ENCODE measurements around the gene CABP4.
"Not testable (repeated sequence)": the region's sequence is repeated elsewhere in the genome, so short reads cannot be mapped to it uniquely, and the experiment has no call there.

The CABP4 gene

DNA sequence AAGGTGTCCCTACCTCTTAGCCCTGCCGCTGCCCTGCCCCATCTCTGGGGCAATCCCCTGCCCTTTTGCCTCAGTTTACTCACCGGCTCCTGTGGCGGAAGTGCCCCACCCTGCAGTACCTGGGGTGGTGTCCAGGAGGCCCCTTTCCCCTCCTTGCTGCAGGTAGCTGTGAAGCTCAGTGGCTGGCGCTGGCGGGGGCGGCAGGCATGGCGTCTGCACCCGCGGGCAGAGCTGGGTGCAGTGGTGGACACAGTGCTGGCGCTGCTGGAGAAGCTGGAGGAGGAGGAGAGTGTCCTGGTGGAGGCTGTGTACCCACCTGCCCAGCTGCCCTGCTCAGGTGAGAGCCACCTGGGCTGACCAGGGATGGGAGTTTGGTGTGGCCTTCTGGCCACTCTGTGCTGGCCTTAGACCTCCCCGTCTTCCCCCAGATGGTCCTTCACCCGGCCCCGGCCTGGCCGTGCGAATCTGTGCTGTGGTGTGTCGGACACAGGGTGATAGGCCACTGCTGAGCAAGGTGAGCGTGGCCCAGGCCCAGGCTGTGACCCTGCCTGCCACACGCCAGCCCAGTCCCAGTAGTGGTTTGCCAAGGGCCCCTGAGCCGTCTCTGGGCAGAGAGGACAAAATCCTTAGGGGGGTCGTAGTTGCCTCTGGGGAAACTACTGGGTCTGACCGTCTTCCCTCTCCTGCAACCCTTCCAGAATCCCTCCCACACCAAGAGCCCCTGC is 35.7 kb upstream of the CABP4 start:
- FAIRE-seq: no peak

DNA sequence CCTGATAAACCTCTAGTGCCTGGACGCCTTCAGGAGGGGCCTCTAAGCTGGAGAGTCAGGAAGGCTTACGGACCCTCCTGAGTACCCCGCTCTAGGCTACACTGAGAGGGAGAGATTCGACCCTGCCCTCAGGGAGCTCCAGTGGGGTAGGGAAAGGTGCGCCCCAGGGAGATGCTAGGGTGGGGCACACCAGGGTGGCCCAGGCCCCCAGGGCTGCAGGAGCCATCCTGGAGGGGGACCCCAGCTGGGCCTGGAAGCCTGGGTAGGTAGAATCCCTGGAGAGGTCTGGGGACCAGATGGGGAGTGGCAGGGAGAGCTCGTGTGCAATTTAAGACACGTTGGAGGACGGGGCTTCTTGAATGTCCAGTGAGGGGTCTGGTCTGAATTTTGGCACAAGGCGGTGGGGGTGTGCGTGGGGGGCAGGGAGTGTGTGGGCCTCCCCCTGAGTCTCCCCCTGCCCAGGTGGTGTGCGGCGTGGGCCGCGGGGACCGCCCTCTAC is 35.0 kb upstream of the CABP4 start:
- no peak for FAIRE-seq

DNA sequence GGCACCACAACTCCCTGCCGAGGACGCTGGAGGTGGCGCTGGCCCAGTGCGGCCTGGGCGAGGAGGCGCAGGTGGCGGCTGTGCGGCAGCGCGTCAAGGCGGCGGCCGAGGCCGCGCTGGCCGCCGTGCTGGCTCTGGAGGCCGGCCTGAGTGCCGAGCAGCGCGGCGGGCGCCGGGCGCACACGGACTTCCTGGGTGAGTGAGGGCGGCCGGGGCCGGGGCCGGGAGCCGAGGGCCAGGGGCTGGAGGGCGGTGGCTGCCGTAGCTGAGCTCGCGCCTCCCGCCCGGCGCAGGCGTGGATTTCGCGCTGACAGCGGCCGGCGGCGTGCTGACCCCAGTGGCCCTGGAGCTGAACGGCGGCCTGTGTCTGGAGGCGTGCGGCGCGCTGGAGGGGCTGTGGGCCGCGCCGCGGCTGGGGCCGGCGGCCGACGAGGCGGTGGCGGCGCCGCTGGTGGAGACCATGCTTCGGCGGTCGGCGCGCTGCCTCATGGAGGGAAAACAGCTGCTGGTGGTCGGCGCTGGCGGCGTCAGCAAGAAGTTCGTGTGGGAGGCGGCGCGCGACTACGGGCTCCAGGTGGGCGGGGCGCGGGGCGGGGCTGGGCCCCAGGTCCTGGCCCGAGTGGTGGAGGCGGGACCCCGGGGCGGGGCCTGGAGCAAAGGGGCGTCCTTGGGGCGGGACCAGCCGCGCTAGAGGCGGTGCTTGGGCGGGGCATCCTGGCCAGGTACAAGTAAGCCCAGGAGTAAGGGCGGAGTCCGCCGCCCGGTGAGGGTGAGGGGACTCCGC is 34.3 kb upstream of the CABP4 start:
- FAIRE-seq: peak; percentile 28

DNA sequence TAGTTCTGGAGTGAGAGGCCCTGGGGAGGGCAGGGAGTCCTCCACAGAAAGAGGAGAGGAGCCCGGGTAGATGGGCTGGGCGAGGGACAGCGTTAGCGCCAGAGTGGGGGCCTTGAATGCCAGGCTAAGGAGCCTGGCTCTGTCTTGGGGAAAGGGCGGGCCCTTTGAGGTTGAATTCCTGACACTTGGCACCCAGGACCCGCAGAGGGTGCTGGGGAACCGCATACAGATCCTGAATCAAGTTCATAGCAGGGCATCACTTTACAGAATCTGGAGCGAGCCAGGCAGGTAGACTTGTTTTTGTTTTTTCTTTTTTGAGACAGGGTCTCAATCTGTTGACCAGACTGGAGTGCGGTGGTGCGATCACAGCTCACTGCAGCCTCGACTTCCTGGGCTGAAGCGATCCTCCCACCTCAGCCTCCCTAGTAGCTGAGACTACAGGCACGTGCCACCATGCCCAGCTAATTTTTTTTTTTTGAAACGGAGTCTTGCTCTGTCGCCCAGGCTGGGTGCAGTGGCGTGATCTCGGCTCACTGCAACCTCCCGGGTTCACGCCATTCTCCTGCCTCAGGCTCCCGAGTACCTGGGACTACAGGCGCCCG is 33.6 kb upstream of the CABP4 start:
- FAIRE-seq: no peak

DNA sequence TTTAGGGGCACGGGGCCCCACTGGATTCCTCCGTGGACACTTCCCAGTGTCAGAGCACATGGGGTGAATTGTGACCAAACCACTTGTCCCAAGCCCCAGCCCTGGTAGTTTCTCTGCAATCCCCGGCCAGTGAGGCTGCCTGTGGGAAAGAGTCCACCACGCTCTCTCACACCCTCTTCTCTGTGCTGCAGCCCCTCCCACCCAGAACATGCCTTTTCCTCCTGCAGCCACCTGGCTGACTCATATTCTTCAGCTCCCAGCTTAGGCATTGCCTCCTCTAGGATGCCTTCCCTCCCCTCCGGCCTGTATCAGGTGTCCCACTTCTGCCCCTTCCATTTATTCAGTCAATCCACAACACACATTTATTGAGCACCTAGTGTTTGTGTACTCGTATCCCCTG is 32.3 kb upstream of the CABP4 start:
- no peak for FAIRE-seq

DNA sequence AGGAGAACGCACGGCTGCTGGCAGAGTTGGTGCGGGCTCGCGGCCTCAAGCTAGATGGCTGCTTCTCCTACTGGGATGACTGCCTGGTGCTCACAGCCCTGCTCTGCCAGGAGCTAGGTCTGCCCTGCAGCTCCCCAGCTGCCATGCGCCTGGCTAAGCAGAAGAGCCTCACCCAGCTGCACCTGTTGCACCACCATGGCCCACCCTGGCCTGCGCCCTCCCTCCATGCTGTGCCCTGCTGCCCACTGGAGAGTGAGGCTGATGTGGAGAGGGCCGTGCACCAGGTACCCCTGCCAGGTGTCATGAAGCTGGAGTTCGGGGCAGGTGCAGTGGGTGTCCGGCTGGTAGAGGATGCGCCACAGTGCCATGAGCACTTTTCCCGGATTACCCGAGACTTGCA is 31.7 kb upstream of the CABP4 start:
- no peak for FAIRE-seq

DNA sequence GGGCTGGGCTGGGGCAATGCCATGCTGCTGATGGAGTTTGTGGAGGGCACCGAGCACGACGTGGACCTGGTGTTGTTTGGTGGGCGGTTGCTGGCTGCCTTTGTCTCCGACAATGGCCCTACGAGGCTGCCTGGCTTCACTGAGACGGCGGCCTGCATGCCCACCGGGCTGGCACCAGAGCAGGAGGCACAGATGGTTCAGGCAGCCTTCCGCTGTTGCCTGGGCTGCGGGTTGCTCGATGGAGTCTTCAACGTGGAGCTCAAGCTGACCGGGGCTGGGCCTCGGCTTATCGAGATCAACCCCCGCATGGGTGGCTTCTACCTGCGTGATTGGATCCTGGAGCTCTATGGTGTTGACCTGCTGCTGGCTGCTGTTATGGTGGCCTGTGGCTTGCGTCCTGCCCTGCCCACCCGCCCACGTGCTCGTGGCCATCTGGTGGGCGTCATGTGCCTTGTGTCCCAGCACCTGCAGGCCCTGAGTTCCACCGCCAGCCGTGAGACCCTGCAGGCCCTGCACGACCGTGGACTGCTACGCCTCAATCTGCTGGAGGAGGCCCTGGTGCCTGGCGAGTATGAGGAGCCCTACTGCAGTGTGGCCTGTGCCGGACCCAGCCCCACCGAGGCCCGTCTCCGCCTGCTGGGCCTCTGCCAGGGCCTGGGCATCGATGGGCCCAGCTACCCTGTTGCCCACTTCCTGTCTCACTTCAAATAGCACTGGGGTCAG is 31.1 kb upstream of the CABP4 start:
- FAIRE-seq: no peak

DNA sequence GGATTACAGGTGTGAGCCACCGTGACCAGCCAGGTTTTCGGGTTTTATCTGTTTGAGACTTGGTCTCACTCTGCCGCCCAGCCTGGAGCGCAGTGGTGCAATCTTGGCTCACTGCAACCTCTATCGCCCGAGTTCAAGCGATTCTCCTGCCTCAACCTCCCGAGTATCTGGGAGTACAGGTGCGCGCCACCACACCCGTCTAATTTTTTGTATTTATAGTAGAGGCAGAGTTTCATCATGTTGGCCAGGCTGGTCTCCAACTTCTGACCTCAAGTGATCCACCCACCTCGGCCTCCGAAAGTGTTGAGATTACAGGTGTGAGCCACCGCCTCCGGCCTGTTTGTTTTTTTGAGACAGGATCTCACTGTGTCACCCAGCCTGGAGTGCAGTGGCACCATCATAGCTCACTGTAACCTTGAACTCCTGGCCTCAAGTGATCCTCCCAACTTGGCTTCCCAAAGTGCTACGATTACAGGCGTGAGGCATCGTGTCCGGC is 27.7 kb upstream of the CABP4 start:
- not testable (repeated sequence) for FAIRE-seq

DNA sequence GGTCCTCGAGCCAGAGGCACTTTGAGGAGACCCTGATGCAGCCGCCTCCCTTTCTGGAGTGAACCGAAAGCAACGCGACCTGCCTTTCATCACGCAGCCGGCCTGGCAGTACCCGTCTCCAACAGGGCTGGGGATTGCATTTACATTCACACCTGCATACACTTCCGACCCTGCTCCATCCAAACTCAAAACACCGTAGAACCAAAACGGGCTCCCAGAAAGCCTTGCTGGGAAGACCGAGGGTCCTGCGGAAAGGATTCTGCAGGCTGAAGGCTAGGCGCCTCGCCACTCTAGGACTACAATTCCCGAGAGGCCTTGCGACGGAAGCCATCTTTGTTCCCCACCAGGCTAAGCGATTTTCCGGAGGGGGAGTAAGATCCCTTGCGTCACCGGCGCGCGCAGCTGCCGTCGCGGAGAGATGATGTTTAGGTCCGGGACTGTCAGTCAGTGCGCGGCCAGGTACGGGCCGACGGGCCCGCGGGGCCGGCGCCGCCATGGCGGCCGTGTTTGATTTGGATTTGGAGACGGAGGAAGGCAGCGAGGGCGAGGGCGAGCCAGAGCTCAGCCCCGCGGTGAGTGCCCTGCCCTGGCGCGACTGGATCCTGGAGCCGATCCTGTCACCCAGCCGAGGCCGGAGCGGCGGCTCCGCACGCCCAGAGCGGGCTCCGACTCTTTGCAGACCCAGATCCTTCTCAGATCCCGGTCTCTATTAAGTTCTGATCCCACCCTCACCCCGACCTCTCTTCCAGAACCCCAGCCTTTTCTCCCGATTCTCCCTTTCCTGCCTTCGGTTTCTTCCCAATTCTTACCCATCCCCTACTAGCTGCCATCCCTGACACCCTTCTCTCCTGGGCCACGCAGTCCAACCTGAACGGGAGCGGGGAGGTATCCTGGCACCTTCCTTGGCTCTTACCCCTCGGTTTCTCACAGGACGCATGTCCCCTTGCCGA is 26.8 kb upstream of the CABP4 start, which contains the start of gene RPS6KB2:
Gene RPS6KB2 (plus strand): TSS at position 443 of the 950 bp plus-strand sequence. CDS start 52 bp downstream, at position 495.
- FAIRE-seq: peak; percentile 95

DNA sequence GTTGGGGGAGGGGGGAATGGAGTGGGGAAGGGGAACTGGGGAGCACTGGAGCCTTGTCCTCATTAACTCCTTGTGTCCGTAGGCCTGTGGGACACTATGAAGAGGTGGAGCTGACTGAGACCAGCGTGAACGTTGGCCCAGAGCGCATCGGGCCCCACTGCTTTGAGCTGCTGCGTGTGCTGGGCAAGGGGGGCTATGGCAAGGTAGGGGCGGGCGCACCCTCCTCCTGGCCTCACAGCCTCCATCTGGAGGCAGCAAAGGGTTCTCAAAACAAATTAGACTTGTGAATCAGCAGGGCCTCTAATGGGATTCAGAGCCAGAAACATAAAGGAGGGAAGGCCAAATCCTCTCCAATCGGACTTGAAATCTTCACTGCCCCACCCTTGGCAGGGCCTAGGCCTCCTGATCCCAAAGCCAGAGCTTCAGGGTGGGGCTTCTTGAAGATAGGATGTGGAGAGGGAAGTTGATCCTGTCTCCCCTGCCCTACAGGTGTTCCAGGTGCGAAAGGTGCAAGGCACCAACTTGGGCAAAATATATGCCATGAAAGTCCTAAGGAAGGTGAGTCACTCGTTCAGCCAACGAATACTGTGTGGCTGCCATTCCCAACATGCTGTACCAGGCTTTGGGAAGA is 26.0 kb upstream of the CABP4 start:
- no peak for FAIRE-seq

DNA sequence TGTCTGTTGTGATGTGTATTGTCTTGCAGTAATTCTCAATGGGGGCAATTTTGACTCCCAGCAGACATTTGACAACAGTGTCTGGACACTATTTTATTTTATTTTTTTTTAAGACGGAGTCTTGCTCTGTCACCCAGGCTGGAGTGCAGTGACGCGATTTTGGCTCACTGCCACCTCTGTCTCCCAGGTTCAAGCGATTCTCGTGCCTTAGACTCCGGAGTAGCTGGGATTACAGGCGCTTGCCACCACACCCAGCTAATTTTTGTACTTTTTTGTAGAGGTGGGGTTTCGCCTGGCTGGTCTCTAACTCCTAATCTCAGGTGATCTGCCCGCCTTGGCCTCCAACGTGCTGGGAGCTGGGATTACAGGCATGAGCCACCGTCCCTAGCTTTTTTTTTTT is 25.4 kb upstream of the CABP4 start:
- FAIRE-seq: no peak

DNA sequence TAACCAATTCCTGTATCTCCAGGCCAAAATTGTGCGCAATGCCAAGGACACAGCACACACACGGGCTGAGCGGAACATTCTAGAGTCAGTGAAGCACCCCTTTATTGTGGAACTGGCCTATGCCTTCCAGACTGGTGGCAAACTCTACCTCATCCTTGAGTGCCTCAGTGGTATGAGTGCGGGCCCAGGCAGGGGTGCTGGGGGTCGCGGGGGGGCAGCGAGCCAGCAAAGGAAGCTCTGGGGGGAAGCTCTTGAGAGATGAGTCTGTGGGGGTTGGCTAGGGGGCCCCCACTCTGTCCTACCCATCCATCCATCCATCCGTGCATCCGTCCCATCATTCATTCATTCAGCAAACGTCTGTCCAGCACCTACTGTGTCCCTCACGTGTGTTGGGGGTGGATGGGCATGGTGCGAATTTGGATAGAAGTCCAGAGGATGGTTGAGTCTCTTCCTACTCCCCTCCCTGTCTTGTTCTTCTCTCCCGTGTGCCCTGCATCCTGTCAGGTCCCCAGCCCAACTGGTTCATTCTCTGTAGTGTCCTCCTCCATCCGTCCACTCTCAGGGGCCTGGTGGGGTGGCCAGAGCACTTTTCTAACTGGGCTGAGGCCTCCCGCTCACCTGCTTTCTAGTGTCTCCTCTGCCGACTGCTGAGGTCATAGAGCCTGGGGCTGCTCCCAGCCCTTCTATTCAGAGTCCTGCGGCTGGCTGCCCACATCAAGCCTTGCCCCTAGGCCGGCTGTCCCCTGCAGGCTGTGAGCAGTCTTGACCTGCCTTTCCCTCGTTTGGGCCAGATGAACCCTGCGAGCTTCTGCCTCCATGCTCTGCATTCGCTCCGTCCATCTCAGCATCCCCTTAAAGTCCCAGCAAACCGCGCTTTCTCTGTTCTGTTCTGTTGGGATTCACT is 23.6 kb upstream of the CABP4 start:
- no peak for FAIRE-seq

DNA sequence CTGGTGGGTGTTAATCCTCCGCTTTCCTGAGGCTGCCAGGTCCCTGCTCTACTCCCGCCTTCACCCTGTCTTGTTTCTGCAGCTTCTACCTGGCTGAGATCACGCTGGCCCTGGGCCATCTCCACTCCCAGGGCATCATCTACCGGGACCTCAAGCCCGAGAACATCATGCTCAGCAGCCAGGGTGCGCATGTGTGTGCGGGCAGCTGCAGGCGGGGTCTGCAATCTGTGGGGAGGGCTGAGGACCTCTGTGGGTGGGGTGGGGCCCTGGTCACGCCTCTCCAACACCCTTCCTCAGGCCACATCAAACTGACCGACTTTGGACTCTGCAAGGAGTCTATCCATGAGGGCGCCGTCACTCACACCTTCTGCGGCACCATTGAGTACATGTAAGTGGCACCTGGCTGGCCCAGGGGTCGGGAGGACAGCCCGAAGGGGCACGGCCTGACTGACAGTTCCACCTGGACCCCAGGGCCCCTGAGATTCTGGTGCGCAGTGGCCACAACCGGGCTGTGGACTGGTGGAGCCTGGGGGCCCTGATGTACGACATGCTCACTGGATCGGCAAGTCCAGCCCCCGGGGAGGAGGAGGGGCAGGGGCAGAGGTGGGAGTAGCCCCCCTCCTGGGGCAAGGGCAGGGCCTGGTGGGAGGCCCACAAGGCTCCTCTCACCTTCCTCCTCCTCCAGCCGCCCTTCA is 22.4 kb upstream of the CABP4 start:
- FAIRE-seq: no peak

DNA sequence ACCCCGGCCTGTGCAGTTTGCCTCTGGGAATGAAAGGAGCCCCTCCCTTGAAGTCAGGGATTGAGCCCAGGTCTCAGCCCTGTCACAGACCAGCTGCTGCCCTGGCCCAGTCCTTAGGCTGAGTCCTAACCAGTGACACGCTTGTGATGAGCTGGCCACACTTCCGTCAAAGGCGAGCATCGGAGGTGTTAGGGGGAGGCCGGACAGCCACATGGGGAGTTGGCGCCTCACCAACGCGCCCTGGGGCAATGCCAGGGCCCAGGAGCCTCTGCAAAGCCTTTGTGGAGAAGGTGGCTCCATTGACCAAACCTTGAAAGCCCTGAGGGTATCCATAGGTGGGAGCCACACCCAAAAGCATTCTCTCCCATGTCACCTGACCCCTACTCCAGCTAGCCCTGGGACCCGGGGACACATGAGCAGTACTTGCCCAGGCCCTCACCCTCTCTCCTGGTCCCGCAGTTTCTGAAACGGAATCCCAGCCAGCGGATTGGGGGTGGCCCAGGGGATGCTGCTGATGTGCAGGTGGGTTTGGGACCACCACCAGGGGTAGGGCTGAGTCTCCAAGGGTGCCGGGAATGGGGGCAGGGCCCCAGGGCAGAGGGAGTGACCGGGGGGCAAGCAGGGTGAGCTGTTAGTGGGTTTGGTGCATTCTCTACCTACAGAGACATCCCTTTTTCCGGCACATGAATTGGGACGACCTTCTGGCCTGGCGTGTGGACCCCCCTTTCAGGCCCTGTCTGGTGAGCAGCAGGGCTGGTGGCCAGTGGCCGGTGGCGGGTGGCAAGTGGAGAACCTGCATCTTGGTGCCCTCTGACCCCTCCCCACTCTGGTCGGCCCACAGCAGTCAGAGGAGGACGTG is 21.4 kb upstream of the CABP4 start:
- FAIRE-seq: no peak

DNA sequence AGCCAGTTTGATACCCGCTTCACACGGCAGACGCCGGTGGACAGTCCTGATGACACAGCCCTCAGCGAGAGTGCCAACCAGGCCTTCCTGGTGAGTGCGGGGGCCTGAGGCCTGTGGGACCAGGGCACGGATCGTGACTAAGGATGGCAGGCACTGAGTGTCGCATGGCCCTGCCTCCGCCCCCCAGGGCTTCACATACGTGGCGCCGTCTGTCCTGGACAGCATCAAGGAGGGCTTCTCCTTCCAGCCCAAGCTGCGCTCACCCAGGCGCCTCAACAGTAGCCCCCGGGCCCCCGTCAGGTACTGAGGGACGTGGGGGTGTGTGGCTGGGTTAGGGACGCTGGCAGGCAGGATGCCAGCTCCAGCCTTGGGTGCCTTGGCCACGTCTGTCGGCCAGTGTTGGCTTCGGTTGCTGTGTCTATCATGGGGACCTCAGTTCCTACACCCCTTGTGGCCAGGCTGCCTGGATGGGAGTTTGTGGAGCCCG is 20.7 kb upstream of the CABP4 start:
- no peak for FAIRE-seq

DNA sequence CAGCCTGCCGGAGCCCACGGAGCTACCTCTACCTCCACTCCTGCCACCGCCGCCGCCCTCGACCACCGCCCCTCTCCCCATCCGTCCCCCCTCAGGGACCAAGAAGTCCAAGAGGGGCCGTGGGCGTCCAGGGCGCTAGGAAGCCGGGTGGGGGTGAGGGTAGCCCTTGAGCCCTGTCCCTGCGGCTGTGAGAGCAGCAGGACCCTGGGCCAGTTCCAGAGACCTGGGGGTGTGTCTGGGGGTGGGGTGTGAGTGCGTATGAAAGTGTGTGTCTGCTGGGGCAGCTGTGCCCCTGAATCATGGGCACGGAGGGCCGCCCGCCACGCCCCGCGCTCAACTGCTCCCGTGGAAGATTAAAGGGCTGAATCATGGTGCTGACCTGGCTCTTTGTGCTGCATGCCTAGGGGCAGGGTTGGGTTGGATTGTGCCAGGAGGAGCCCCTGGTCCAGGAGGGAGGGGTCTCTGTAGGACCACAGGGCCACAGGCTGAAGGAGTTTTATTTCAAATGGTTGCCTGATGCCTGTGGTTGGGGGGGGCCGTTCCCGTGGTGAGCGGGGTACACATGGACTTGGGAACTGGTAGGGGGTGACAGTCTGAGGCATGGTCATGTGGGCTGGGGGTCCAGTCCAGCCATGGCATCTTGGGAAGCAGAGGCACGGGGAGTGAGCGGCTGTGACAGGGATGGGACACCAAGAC is 20.0 kb upstream of the CABP4 start:
- no peak for FAIRE-seq

DNA sequence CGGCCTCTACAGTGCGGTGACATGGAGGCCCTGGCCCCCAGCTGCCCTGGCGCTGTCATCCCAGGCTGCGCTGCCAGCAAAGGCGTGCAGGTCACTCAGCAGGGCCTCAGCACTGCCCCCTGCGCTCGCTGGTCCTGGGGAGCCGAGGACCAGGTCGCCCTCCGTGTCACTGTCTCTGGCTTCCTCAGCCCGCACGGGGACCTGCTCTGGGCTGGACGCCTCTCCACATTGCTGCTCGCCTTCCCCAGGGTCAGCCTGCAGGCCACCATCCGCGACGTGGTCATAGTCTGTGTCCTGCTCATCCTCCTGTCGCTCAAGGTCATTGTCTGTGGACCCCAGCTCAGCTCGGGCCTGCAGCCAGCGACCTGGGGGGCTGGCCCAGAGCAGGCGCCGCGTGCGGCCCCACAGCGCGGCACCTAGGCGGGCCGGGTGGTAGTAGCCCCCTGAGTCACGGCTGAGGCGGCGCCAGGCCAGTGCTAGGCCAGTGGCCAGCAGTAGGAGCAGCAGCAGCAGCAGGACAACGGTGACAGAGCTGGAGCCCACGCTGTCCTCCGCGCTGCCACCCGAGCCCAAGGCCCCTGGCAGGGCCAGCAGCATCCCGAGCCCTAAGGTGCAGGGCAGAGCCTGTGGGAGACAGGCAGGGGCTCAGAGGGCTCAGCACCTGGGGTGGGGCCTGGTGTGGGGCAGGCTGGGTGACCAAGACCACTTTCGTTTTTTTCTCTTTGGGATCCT is 19.3 kb upstream of the CABP4 start:
- no peak for FAIRE-seq

Data from G401.6 (cell line).